Stimulated activated CD8-positive, alpha-beta memory T cell treated with anti-CD3 and anti-CD28 coated beads, Interleukin-12 subunit alpha, Interleukin-12 subunit beta, amount 100 ng/mL, for 1 hour (primary cell): ENCODE data around the gene CNTRL.

ENCODE experiments used
- DNase-seq: peaks from one replicate; pipeline ENCODE4 v3.0.0-alpha.2; 2020; ENCODE audit warnings: low read depth

Gene CNTRL

GRCh38 chr9:121179930-121180681, 105.4 kb downstream of the CNTRL start:
- no peak for DNase-seq

DNA sequence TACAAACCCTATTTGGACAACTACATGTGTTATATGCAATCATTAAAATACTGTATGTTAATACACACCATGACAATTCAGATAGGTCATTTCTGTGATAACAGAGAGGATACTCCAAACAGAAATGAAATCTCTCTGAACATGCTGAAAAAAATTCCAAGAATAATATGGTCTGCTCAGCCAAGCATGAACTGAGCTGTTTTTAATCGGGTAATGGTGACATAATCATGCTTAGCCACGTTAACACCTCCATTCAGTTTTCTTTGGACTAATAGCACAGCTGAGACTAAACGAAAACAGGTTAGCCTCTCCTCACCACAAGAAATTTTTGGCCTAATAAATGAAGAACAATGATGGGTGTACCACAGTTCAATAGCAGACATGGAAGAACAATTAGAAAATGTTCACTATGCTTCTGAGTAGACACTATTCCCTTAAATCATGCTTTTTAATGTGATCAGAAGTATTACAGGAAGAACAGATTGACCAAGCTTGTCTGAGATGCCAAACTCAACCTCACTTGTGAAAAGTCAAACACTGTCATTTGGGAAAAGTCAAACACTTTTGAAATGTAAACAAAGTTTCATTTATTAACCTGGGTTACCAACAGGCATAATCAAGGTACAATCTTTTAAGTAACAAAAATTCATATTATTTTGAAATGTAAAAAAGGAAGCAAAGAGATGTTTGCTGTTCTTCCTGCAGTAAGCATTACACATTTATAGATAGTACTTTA, 107.5 kb downstream of the CNTRL start:
- no peak for DNase-seq

GRCh38 chr9:121182989-121183388, 108.2 kb downstream of the CNTRL start:
- DNase-seq: no peak

- no peak for DNase-seq
Measured at GRCh38 chr9:121183666-121184423, 109.1 kb downstream of the CNTRL start.

- no peak for DNase-seq
Measured at GRCh38 chr9:121184463-121184862, 109.7 kb downstream of the CNTRL start.

GRCh38 chr9:121185178-121185745, 110.5 kb downstream of the CNTRL start:
- DNase-seq: no peak

DNA sequence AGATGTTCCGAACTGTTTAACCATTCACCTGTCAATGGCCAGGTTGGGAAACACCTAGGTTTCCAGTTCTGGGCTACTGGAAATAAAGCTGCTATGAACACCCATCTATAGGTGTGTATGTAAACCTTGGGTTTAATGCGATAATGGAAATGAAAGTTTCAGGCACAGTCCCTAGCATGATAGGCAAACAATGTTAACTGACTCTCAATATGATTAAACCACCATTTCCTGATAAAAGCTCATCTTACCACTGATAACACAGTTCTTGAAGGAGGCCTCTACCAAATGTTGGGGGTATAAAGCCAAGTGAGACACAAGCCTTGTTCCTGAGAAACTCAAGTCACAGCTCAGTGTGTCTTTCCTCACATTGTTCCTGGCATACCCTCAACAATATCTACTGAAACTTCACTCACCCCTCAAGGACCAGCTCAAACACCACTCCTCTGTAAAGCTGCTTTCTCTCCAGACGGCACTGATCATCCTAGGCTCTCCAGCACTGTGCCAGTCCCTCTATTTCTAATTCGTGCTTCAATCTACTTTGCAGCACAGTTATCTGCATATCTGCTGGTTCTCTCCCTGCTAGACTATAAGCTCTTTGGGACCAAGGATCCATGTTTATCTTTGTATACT, 111.1 kb downstream of the CNTRL start:
- no peak for DNase-seq

DNA sequence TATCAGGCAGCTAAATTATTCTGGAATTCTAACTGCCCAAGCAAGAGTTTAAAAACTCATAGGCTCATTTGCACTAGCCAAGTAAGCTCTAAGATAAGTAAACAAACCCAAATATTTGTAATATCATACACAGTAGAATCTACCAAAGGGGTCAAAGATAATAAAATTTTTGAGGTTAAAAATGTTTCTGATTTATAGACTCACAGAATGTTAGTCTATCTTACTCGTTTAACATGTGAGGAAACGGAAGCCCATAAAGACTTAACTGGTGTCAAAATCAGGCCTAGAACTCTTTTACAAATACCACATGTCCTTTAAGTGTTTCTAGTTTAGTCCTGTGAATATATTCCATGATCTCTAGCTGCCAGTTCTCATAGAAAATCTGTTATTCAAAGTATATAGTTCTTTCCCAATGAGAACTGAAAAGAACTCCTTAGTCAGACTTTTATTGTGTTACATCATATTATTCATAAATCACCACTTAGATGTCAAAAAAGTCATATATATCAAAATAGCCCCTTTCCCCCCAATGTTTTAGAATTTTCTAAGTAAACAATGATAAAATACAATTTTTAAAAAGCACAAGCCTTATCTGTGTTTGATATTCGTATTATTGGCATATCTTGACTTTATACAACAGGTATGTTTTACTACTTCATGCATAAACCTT, 113.0 kb downstream of the CNTRL start:
- DNase-seq: no peak

DNA sequence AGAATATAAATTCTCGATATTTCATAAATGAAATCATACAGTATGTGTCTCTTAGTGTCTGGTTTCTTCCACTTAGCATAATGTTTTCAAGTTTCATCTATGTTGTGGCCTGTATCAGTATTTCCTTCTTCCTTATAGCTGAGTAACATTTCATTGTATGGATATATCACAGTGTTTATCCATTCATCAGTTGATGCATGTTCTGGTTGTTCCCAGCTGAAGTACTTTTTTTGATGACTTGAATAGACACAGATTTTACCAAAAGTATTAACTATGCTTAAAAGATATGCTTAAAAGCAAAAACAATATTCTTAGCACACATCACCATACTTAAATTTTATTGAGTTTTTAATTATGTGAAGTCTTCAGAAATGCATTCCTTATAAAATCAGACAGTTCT, 114.3 kb downstream of the CNTRL start:
- DNase-seq: no peak

- no peak for DNase-seq
Measured at GRCh38 chr9:121189660-121190059, 114.9 kb downstream of the CNTRL start.

DNA sequence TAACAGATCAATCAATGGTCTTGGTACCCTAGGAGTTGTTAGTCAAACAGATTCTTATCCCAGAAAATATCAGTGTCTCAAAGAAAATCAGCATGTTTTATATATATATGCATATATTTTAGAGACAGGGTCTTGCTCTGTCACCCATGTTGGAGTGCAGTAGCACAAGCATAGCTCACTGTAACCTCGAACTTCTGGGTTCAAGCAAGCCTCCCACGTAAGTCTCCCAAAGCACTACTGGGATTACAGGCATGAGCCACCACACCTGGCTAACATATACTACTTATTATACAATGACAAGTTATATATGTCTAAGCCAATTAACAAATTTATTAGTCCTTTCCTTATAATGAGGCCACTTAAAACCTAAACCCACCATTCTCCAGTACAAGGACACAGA, 116.5 kb downstream of the CNTRL start:
- DNase-seq: no peak

GRCh38 chr9:121192518-121192917, 117.8 kb downstream of the CNTRL start:
- no peak for DNase-seq

GRCh38 chr9:121192959-121193640, 118.3 kb downstream of the CNTRL start:
- DNase-seq: no peak

DNA sequence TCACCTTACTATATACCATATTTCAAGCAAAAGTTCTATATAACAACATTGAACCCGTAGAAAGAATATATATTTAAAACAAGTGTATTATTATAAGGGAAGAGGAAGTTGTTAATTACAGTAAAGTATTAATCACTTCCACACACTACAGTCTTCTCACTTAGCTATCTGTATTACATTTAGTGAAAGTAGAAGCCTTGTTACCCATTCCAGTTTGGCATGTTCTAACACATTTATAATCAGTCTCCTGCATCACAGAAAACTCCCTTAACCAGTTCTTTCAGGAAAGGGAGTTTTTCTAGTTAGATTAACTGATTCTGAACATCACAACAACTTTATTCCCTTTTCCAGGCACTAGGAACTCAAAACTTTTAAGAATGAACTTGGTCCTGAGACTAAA, 120.0 kb downstream of the CNTRL start:
- no peak for DNase-seq

DNA sequence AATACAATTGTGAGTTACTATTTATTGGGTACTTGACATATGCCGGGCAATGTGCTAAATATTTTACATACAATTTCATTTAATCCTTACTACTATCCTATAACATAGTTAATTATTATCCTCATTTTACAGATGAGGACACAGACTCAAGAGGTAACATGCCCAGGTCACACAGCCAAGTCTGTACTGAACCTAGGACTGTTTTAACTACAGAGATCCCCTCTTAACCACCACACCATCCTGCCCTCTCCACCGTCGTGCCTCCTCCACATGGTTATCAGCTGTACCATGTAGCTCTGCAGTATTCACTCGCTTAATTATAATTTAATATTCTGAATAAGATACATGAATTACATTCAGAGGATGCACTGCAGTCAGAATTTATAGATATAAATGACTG, 121.6 kb downstream of the CNTRL start:
- DNase-seq: no peak

- no peak for DNase-seq
Measured at GRCh38 chr9:121197132-121197531, 122.4 kb downstream of the CNTRL start.

- DNase-seq: no peak
Measured at GRCh38 chr9:121198512-121199042, 123.8 kb downstream of the CNTRL start.

DNA sequence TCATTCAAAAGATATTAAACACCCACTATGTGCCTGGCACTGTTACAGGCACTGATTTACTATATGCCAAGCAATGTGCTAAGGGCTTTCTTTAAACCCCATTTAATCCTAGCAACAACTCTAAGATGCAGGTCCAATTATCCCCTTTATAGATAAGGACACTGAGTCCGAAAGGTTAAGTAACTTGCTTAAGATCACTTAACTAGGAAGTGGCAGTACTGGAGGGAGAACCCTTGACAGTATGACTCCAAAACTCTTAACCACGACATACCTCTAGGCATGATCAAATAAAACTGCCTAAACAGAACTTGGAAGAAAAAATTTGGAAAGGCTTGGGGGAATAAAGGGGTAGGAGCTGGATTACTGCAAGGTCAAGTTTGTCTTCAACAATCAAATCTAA, 125.2 kb downstream of the CNTRL start:
- DNase-seq: no peak

DNA sequence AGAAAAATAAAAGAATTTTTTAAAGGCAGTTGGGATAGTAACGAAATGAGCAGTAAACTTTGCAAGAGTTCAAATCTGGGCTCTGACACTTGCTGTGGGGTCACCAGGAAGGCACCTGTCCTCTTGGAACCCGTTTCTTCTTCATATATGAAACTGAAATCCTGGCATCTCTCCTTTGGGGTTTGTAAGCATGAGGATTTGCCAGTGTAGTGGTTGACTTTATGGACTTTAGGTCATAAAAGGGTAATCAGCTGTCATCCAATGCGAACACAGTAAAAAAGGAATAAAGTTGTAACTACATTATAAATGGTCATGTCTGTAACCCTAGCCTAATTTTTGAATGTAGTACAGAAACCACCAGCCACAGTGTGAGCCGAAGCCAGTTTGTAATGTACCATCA, 125.6 kb downstream of the CNTRL start:
- no peak for DNase-seq

GRCh38 chr9:121201045-121201737, 126.4 kb downstream of the CNTRL start:
- peak; percentile 14 for DNase-seq
